ENCODE measurements around the gene MOB3B. TPM values are rescaled to one million over a fixed set of nuclear protein-coding genes. Genes with fewer than 3 reads are reported as not detected.

The MOB3B gene
- total RNA-seq, 1 donor from 2014 or later: 3.8 TPM

DNA sequence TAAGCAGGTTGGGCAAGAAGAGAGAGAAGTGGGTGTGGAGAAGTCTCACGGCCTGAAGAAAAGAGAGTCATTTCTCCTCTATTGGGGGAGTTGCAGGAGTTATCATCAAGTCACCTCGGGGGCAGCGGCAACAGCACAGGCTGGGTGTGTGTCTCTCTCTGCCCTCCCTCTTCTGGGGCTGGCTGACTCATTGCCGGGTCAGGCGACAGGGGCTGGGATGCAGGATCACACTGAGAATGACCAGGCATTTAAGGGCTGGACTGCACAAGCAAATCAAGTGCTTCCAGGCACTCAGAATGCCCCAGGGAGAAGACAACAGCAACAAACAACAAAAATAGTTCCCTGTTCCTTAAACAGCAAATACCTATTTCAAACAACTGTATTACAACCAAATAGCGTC, 226.4 kb downstream of the MOB3B start:
- Mint-ChIP-seq H3K9me3 (ENCODE audit: low read depth) (no peaks in the 10 kb centered on the region), H3K36me3 (ENCODE audit: low read depth) (no peaks in the 10 kb centered on the region), H3K4me3 (ENCODE audit: unreplicated experiment) (peak overlapping the region; percentile 7), H3K27ac (ENCODE audit: unreplicated experiment) (no peak overlapping the region), H3K4me1 (ENCODE audit: low read depth) (peaks cover 6% of the 10 kb centered on the region), H3K27me3 (ENCODE audit: low read depth) (peaks cover 5% of the 10 kb centered on the region)
- no peak for TF ChIP-seq CTCF (IDR thresholded peaks at IDR 0.05)
- DNase-seq (ENCODE audit: low spot score): no peak

- H3K4me3 Mint-ChIP-seq (ENCODE audit: unreplicated experiment): no peak within 1 kb of the TSS
- H3K9me3 Mint-ChIP-seq (ENCODE audit: low read depth): peaks cover 2% of the 10 kb centered on the region
- DNase-seq (ENCODE audit: low spot score): no peak
- no peaks in the 10 kb centered on the region for H3K4me1 Mint-ChIP-seq (ENCODE audit: low read depth)
- no peaks in the 10 kb centered on the region for H3K36me3 Mint-ChIP-seq (ENCODE audit: low read depth)
- TF ChIP-seq CTCF (IDR thresholded peaks at IDR 0.05): no peak
- H3K27me3 Mint-ChIP-seq (ENCODE audit: low read depth): peaks cover 11% of the 10 kb centered on the region
- no peak within 1 kb of the TSS for H3K27ac Mint-ChIP-seq (ENCODE audit: unreplicated experiment)
Measured at GRCh38 chr9:27297050-27297449, 232.6 kb downstream of the MOB3B start, which contains the start of gene EQTN. Gene EQTN (minus strand): TSS chr9:27297150. CDS start chr9:27297055, 95 bp downstream.

- Mint-ChIP-seq H3K9me3 (ENCODE audit: low read depth) (peaks cover 2% of the 10 kb centered on the region), H3K27me3 (ENCODE audit: low read depth) (peaks cover 29% of the 10 kb centered on the region), H3K4me3 (ENCODE audit: unreplicated experiment) (no peak overlapping the region), H3K36me3 (ENCODE audit: low read depth) (no peaks in the 10 kb centered on the region), H3K4me1 (ENCODE audit: low read depth) (no peaks in the 10 kb centered on the region), H3K27ac (ENCODE audit: unreplicated experiment) (no peak overlapping the region)
- no peak for DNase-seq (ENCODE audit: low spot score)
- no peak for TF ChIP-seq CTCF (IDR thresholded peaks at IDR 0.05)
Measured at GRCh38 chr9:27293996-27294395, 235.6 kb downstream of the MOB3B start.

DNA sequence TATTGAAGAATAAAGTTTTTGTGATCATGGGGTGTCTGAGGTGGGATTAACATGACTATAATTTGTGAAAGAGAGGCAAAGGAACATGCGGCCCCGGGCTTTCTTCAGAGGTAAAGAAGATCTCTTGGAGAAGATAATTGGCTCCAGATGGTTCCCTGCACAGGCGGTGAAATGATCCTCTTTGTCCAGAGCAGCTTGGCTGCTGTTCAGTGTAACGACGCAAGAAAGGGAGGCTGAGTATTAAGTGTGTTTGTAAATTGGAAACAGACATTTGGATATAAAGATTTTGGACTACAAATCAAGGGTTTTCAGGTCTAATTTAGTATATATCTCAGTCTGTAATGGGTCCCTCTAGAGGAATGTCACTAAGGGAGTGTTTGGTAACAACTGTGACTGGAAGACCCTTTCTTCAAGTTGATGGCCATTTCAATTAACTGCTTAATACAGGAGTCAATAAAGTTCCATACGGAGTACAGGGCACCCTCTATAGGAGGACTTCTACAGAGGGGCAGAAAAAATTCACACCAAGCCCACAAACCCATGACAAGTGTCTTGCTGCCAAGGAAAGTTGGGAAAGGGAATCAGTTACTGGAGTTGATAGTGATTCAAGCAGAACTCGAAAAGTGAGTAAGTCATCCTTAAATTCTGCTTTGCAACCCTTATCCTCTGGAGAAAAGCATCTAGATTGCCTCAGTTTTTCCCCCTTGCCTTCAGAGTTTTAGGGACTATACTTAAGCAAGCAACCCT, 236.8 kb downstream of the MOB3B start:
- H3K4me3 Mint-ChIP-seq (ENCODE audit: unreplicated experiment): no peak overlapping the region

DNA sequence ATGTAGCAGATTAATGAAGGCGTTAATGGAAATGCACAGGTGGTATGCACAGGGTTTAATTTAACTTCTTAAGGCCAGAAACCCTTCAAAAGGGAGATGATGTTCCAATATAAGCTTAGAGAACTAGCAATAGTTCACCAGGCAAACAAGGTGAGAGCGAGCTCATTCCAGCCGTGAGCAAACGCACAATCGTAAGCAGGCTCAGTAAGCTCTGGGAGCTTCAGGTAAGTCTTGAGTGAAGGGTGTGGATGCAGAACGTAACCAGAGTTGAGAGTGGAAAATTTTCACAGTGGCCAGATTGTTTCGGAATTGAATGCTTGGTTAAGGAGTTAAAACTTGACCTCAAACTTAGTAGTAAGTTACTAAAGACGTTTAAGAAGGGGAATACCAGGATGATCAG, 238.3 kb downstream of the MOB3B start:
- Mint-ChIP-seq H3K9me3 (ENCODE audit: low read depth) (peaks cover 2% of the 10 kb centered on the region), H3K27me3 (ENCODE audit: low read depth) (peaks cover 41% of the 10 kb centered on the region), H3K4me1 (ENCODE audit: low read depth) (no peaks in the 10 kb centered on the region), H3K36me3 (ENCODE audit: low read depth) (no peaks in the 10 kb centered on the region), H3K27ac (ENCODE audit: unreplicated experiment) (no peak overlapping the region), H3K4me3 (ENCODE audit: unreplicated experiment) (no peak overlapping the region)
- no peak for TF ChIP-seq CTCF (IDR thresholded peaks at IDR 0.05)
- DNase-seq (ENCODE audit: low spot score): no peak

More for the DNA sequence above, 236.8 kb downstream of the MOB3B start:
- DNase-seq (ENCODE audit: low spot score): no peak
- peaks cover 2% of the 10 kb centered on the region for H3K9me3 Mint-ChIP-seq (ENCODE audit: low read depth)
- H3K4me1 Mint-ChIP-seq (ENCODE audit: low read depth): no peaks in the 10 kb centered on the region
- no peaks in the 10 kb centered on the region for H3K36me3 Mint-ChIP-seq (ENCODE audit: low read depth)
- no peak for TF ChIP-seq CTCF (IDR thresholded peaks at IDR 0.05)
- H3K27ac Mint-ChIP-seq (ENCODE audit: unreplicated experiment): no peak overlapping the region
- peaks cover 36% of the 10 kb centered on the region for H3K27me3 Mint-ChIP-seq (ENCODE audit: low read depth)

Data from chondrocyte (in vitro differentiated cells).